Lower lobe of right lung (tissue), 2 donors: ENCODE measurements around the gene SLC25A18. TPM values are rescaled to one million over a fixed set of nuclear protein-coding genes. Genes with fewer than 3 reads are reported as not detected.
A peak's percentile ranks its signal among the peaks of the same experiment; 100 is the strongest.

Experiments used
- ATAC-seq, 2 donors: fragments of 200-7000 bp; cut with Tn5 transposase; one replicate each; pipeline ENCODE4 v1.9.1; 2020 to 2022; ENCODE audit warnings: mild to moderate bottlenecking in 2 of 2, moderate library complexity in 2 of 2
- DNase-seq: peaks from one replicate; pipeline ENCODE4 v3.0.0-alpha.2; 2020
- H3K27ac ChIP-seq: fragments of 200-600 bp; one replicate; pipeline ENCODE4 v1.8.0; 2022
- H3K27me3 ChIP-seq: fragments of 200-600 bp; one replicate; pipeline ENCODE4 v1.8.0; 2022; ENCODE audit warnings: low read depth
- H3K36me3 ChIP-seq: fragments of 200-600 bp; one replicate; pipeline ENCODE4 v1.8.0; 2022; ENCODE audit warnings: mild to moderate bottlenecking
- H3K4me1 ChIP-seq: fragments of 200-600 bp; one replicate; pipeline ENCODE4 v1.8.0; 2022
- H3K4me3 ChIP-seq: fragments of 200-600 bp; one replicate; pipeline ENCODE4 v1.8.0; 2022; ENCODE audit warnings: mild to moderate bottlenecking
- H3K9me3 ChIP-seq: fragments of 200-600 bp; one replicate; pipeline ENCODE4 v1.8.0; 2022
- intact Hi-C: fragments of 100-400 bp; cut with DNase I; formaldehyde crosslinking; loops from one replicate; pipeline ENCODE4 v1.11.0; 2022
- total RNA-seq: library from RNA; stranded (reverse); fragmentation: NEBNext Ultra II Directional; extraction: Animal tissue kit (Norgen Biotek cat#: 25700); gene quantifications from one replicate; pipeline ENCODE4 v1.2.1, GENCODE V29; 2021
- TF ChIP-seq, protein P1 (sequence below): fragments of 200-600 bp; IDR thresholded peaks from one replicate; pipeline ENCODE4 v1.8.0; 2022; ENCODE audit warnings: antibody characterized with exemption, mild to moderate bottlenecking
- donor health status: DM: no; HTN: yes; CAD: no; lungs with severe emphysema.

SLC25A18 gene
- total RNA-seq, 1 donor from 2014 or later = 0.50 TPM

DNA sequence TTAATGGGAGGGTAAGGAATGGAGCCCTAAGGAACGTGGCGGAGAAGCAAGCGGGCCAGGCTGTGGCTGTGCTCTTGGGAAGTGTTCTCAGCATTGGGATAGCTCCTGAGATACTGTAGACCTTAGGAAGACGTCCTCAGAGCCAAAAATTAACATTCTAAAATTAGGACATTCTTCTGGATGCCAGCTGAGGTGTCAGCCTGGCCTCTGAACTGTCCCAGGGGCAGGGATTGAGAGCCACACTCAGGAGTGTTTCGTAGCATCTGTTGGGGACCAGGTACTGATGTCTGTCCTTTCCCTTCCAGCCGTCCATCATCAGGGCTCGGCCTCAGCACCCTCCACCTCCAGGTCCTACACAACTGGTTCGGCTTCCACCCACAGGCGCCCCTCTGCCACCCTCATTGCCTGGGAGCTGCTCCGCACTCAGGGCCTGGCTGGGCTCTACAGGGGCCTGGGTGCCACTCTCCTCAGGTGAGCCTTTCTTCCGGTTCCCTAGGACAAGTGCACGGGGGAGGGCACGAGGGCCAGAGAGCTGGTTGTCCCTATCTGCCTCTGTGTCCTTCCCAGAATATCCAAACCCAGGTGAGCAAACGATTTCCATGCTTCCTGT, 23.6 kb downstream of the SLC25A18 start:
- no peaks in the 10 kb centered on the region for H3K4me1 ChIP-seq
- peaks cover 18% of the 10 kb centered on the region for H3K36me3 ChIP-seq
- intact Hi-C loops = no loop called here
- no peaks in the 10 kb centered on the region for H3K9me3 ChIP-seq
- H3K27ac ChIP-seq = no peak overlapping the region
- ATAC-seq (no peak), DNase-seq (no peak)
- H3K27me3 ChIP-seq = no peaks in the 10 kb centered on the region
- no peak overlapping the region for H3K4me3 ChIP-seq
- TF ChIP-seq, protein P1, sequence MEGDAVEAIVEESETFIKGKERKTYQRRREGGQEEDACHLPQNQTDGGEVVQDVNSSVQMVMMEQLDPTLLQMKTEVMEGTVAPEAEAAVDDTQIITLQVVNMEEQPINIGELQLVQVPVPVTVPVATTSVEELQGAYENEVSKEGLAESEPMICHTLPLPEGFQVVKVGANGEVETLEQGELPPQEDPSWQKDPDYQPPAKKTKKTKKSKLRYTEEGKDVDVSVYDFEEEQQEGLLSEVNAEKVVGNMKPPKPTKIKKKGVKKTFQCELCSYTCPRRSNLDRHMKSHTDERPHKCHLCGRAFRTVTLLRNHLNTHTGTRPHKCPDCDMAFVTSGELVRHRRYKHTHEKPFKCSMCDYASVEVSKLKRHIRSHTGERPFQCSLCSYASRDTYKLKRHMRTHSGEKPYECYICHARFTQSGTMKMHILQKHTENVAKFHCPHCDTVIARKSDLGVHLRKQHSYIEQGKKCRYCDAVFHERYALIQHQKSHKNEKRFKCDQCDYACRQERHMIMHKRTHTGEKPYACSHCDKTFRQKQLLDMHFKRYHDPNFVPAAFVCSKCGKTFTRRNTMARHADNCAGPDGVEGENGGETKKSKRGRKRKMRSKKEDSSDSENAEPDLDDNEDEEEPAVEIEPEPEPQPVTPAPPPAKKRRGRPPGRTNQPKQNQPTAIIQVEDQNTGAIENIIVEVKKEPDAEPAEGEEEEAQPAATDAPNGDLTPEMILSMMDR = no peak

DNA sequence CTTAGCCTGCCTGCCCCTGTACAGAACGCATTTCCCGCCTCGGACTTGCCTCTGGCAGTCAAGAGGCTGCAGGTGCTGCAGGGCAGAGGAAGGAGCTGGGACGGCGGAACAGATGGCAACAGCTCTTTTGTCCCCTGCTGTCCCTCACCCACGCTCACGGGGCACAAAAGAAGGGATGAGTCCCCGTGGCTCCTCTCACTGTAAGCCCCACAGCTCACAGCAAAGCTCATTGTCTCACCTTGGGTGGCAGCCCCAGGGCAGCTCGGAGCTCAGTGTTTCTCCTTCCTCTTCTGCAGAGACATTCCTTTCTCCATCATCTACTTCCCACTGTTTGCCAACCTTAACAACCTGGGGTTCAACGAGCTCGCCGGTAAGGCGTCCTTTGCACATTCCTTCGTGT, 24.3 kb downstream of the SLC25A18 start:
- Histone ChIP-seq H3K4me3 (no peak overlapping the region), H3K36me3 (peaks cover 25% of the 10 kb centered on the region), H3K4me1 (no peaks in the 10 kb centered on the region), H3K27ac (no peak overlapping the region), H3K27me3 (no peaks in the 10 kb centered on the region), H3K9me3 (no peaks in the 10 kb centered on the region)
- TF ChIP-seq, protein P1 = no peak
- intact Hi-C loops = no loop called here
- ATAC-seq = peak in 1 of 2 donors; percentile 19
- no peak for DNase-seq

DNA sequence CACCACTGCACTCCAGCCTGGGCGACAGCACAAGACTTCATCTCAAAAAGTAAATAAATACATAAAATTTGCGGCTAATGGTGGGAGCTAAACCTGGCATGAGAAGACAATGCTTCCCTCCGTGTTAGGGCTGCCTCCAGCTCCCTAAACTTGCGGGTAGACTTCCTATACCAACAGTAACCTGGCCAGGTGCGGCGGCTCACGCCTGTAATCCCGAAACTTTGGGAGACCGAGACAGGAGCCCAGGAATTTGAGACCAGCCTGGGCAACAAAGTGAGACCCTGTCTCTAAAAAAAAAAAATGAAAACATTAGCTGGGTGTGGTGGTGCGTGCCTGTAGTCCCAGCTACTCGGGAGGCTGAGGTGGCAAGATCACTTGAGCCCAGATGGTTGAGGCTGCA, 25.3 kb downstream of the SLC25A18 start:
- H3K4me3 ChIP-seq = no peak overlapping the region
- no peaks in the 10 kb centered on the region for H3K27me3 ChIP-seq
- TF ChIP-seq, protein P1 = no peak
- no peaks in the 10 kb centered on the region for H3K9me3 ChIP-seq
- ATAC-seq = no peak
- H3K27ac ChIP-seq = no peak overlapping the region
- H3K36me3 ChIP-seq = peaks cover 35% of the 10 kb centered on the region
- intact Hi-C loops = no loop called here
- no peak for DNase-seq
- H3K4me1 ChIP-seq = no peaks in the 10 kb centered on the region

DNA sequence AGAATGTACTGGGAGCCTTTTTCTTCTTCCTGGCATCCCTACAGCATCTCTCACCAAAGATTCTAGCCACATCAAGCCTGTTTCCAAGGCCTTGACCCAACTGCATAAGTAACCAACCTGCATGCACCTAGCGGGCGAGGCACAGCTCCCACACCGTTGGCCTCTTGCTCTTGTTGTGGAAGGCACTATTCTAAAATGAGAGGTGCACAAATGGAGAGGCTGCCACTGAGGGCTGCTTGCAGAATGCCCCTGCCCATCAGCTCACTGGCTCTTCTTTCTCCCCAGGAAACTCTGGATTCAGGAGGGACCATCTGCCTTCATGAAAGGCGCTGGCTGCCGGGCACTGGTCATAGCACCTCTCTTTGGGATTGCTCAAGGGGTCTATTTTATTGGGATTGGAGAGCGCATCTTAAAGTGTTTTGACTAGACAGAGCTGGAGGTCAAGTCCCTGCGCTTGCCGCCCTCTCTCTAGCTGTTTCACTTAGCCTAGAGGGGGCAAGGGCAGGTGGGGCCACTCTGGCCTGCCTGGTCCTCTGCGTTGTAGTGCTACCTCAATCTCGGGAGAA, 26.6 kb downstream of the SLC25A18 start:
- intact Hi-C loops = no loop called here
- TF ChIP-seq, protein P1 = no peak
- peaks cover 48% of the 10 kb centered on the region for H3K36me3 ChIP-seq

DNA sequence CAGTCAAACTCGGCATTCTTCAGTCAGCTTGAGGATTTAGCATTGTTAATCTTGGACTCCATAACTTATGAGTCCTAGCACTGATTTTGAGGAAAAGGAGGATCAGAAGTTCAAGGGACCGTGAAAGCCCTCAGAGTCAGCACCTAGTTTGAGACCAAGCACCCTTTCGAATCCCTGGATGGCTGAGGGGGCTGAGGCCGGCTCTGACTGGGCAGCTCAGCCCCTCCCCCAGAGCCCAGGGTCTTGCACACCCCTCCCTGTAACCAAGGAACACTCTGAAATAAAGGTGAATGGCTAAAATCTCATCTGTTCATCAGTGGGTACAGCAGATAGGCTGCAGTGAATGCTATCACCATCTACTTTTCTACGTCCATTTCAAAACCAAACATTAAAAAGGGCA, 27.3 kb downstream of the SLC25A18 start:
- no peak for ATAC-seq
- H3K36me3 ChIP-seq = peaks cover 55% of the 10 kb centered on the region
- no peaks in the 10 kb centered on the region for H3K4me1 ChIP-seq
- no peaks in the 10 kb centered on the region for H3K9me3 ChIP-seq
- H3K4me3 ChIP-seq = no peak overlapping the region
- no peak for DNase-seq
- H3K27me3 ChIP-seq = no peaks in the 10 kb centered on the region
- intact Hi-C loops = no loop called here
- TF ChIP-seq, protein P1 = no peak
- no peak overlapping the region for H3K27ac ChIP-seq

More for the DNA sequence above, 26.6 kb downstream of the SLC25A18 start:
- DNase-seq (no peak), ATAC-seq (no peak)
- Histone ChIP-seq H3K27ac (no peak overlapping the region), H3K4me1 (no peaks in the 10 kb centered on the region), H3K27me3 (no peaks in the 10 kb centered on the region), H3K9me3 (no peaks in the 10 kb centered on the region), H3K4me3 (no peak overlapping the region)
